Neural crest cell (in vitro differentiated cells): Measurements from ENCODE around the gene WWOX. TPM values are rescaled to one million over a fixed set of nuclear protein-coding genes. Genes with fewer than 3 reads are reported as not detected.

Experiments
- DNase-seq: peaks from one replicate; pipeline ENCODE4 v3.0.0; 2021; ENCODE audit warnings: low read depth, mixed read lengths, low spot score
- H3K27ac Mint-ChIP-seq: one replicate; pipeline ENCODE4 v1.8.0; 2021; ENCODE audit warnings: mild to moderate bottlenecking, mixed read lengths; ENCODE audit not compliant: unreplicated experiment
- H3K27me3 Mint-ChIP-seq: 2 replicates; pipeline ENCODE4 v1.8.0; 2021; ENCODE audit warnings: low read depth, mild to moderate bottlenecking, mixed read lengths
- H3K36me3 Mint-ChIP-seq: 2 replicates; pipeline ENCODE4 v1.8.0; 2021; ENCODE audit warnings: low read depth, mild to moderate bottlenecking, mixed read lengths
- H3K4me1 Mint-ChIP-seq: 2 replicates; pipeline ENCODE4 v1.8.0; 2021; ENCODE audit warnings: mixed read lengths
- H3K4me3 Mint-ChIP-seq: one replicate; pipeline ENCODE4 v1.8.0; 2021; ENCODE audit warnings: mild to moderate bottlenecking, mixed read lengths
- H3K9me3 Mint-ChIP-seq: 2 replicates; pipeline ENCODE4 v1.8.0; 2021; ENCODE audit warnings: mixed read lengths
- CTCF ChIP-seq: fragments of 200-600 bp; sonication (generic); conservative IDR thresholded peaks from 2 replicates; pipeline ENCODE4 v1.5.0; 2021; ENCODE audit warnings: antibody characterized with exemption, mild to moderate bottlenecking
- total RNA-seq: library from RNA; stranded (reverse); gene quantifications from 2 replicates; pipeline ENCODE4 v1.2.1, GENCODE V29; 2021

Gene WWOX
- total RNA-seq, 1 donor from 2014 or later: 30.5 TPM

GRCh38 chr16:78437352-78437968, 338.0 kb downstream of the WWOX start:
- TF ChIP-seq CTCF: peak; percentile 92
- H3K4me3 Mint-ChIP-seq: no peak overlapping the region
- DNase-seq: peak; percentile 45
- peaks cover 5% of the 10 kb centered on the region for H3K9me3 Mint-ChIP-seq
- no peaks in the 10 kb centered on the region for H3K27me3 Mint-ChIP-seq
- H3K4me1 Mint-ChIP-seq: no peaks in the 10 kb centered on the region
- no peak overlapping the region for H3K27ac Mint-ChIP-seq
- peaks cover 16% of the 10 kb centered on the region for H3K36me3 Mint-ChIP-seq

- no peak for TF ChIP-seq CTCF
- Mint-ChIP-seq H3K27ac (no peak overlapping the region), H3K4me3 (no peak overlapping the region)
Observed at GRCh38 chr16:78438219-78438618, 338.8 kb downstream of the WWOX start.

GRCh38 chr16:78438632-78439031, 339.2 kb downstream of the WWOX start:
- no peak for DNase-seq
- no peak overlapping the region for H3K27ac Mint-ChIP-seq

More at GRCh38 chr16:78438219-78438618, 338.8 kb downstream of the WWOX start:
- no peaks in the 10 kb centered on the region for H3K4me1 Mint-ChIP-seq
- H3K27me3 Mint-ChIP-seq: no peaks in the 10 kb centered on the region
- no peak for DNase-seq
- peaks cover 5% of the 10 kb centered on the region for H3K9me3 Mint-ChIP-seq
- peaks cover 10% of the 10 kb centered on the region for H3K36me3 Mint-ChIP-seq

GRCh38 chr16:78439646-78440045, 340.2 kb downstream of the WWOX start:
- peaks cover 4% of the 10 kb centered on the region for H3K36me3 Mint-ChIP-seq
- H3K27me3 Mint-ChIP-seq: no peaks in the 10 kb centered on the region
- TF ChIP-seq CTCF: no peak
- no peak for DNase-seq
- H3K27ac Mint-ChIP-seq: no peak overlapping the region
- H3K4me1 Mint-ChIP-seq: peaks cover 6% of the 10 kb centered on the region
- H3K4me3 Mint-ChIP-seq: no peak overlapping the region
- no peaks in the 10 kb centered on the region for H3K9me3 Mint-ChIP-seq

More at GRCh38 chr16:78438632-78439031, 339.2 kb downstream of the WWOX start:
- peaks cover 3% of the 10 kb centered on the region for H3K4me1 Mint-ChIP-seq
- H3K27me3 Mint-ChIP-seq: no peaks in the 10 kb centered on the region
- H3K4me3 Mint-ChIP-seq: no peak overlapping the region
- H3K36me3 Mint-ChIP-seq: peaks cover 7% of the 10 kb centered on the region
- peaks cover 5% of the 10 kb centered on the region for H3K9me3 Mint-ChIP-seq
- TF ChIP-seq CTCF: no peak

GRCh38 chr16:78441298-78441697, 341.8 kb downstream of the WWOX start:
- Mint-ChIP-seq H3K4me1 (peaks cover 11% of the 10 kb centered on the region), H3K9me3 (no peaks in the 10 kb centered on the region), H3K27me3 (no peaks in the 10 kb centered on the region), H3K27ac (no peak overlapping the region), H3K4me3 (no peak overlapping the region), H3K36me3 (no peaks in the 10 kb centered on the region)
- TF ChIP-seq CTCF: no peak
- DNase-seq: no peak
